Dedifferentiated amniotic fluid mesenchymal stem cell (primary cell): ENCODE data around the gene EXOC2.
A peak's percentile ranks its signal among the peaks of the same experiment; 100 is the strongest.

Experiments
- DNase-seq: peaks from one replicate; pipeline ENCODE4 v3.0.0-alpha.2; 2016; ENCODE audit errors: extremely low spot score

EXOC2 gene

GRCh38 chr6:692858-693722, at the start of gene EXOC2:
Gene EXOC2 (minus strand): TSS chr6:693139. CDS start chr6:637818, 55,321 bp downstream.
- peak; percentile 71 for DNase-seq

- DNase-seq, result no peak
Measured at GRCh38 chr6:741410-742339, 48.7 kb upstream of the EXOC2 start.

- DNase-seq, result no peak
Measured at GRCh38 chr6:736657-737446, 43.9 kb upstream of the EXOC2 start.

GRCh38 chr6:733431-734219, 40.7 kb upstream of the EXOC2 start:
- no peak for DNase-seq

GRCh38 chr6:731924-732323, 39.0 kb upstream of the EXOC2 start:
- DNase-seq, result no peak

- DNase-seq, result no peak
Measured at GRCh38 chr6:729606-730320, 36.8 kb upstream of the EXOC2 start.

- no peak for DNase-seq
Measured at GRCh38 chr6:727856-728255, 34.9 kb upstream of the EXOC2 start.

GRCh38 chr6:723540-723939, 30.6 kb upstream of the EXOC2 start:
- no peak for DNase-seq

GRCh38 chr6:722608-723007, 29.7 kb upstream of the EXOC2 start:
- no peak for DNase-seq

GRCh38 chr6:722077-722524, 29.2 kb upstream of the EXOC2 start:
- peak; percentile 94 for DNase-seq

- DNase-seq, result no peak
Measured at GRCh38 chr6:718345-718744, 25.4 kb upstream of the EXOC2 start.

- DNase-seq, result no peak
Measured at GRCh38 chr6:717135-717534, 24.2 kb upstream of the EXOC2 start.

GRCh38 chr6:715709-716491, 23.0 kb upstream of the EXOC2 start:
- DNase-seq, result no peak

- DNase-seq, result no peak
Measured at GRCh38 chr6:714100-714499, 21.2 kb upstream of the EXOC2 start.

GRCh38 chr6:713351-713750, 20.4 kb upstream of the EXOC2 start:
- DNase-seq, result no peak

GRCh38 chr6:712805-713204, 19.9 kb upstream of the EXOC2 start:
- no peak for DNase-seq

GRCh38 chr6:711925-712324, 19.0 kb upstream of the EXOC2 start:
- DNase-seq, result no peak

GRCh38 chr6:710601-711571, 17.9 kb upstream of the EXOC2 start:
- peak; percentile 47 for DNase-seq
